GM19043 (cell line): Measurements from ENCODE around the gene FXR1.
"Not testable (repeated sequence)": the region's sequence is repeated elsewhere in the genome, so short reads cannot be mapped to it uniquely, and the experiment has no call there.

ENCODE experiments used
- ATAC-seq: cut with Tn5 transposase; IDR thresholded peaks from one replicate; pipeline ENCODE4 v1.9.1; 2021; ENCODE audit warnings: low read depth; ENCODE audit not compliant: unreplicated experiment

FXR1 gene

GRCh38 chr3:180932819-180933218 is 20.3 kb downstream of the FXR1 start:
- no peak for ATAC-seq

DNA sequence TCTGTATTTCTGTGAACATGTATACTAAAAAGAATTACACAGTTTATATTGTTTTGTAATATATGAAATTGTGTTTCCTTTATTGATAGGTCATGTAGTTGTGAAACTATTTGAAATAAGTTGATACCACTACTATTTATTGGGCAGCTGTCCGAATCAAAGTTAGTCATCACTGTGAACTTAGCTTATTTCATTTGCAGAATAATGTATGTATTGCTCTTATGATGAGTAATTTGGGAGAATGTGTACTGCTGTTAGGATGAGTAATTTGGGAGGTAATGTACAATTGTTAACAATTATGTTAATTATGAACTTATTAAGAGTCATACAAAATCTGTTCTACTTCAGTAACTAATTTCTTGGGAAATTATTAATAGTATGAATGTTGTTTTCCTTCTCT is 22.2 kb downstream of the FXR1 start:
- ATAC-seq, result no peak

DNA sequence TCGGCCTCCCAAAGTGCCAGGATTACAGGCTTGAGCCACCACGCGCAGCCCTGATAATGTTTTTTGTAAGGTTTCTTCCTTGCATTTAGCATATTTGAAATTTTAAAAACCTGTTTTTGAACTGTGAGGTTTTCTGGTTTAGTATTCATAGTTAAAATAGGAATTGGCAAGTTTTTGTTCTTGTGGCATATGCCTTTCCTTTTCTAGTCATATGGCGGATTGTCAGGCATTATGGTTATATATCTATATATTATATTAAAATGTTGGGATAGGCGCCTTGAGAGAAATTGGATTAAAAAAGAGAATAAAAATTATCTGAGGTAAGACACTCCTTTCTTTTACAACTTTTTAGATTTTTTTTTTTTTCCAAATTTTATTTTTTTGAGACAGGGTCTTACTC is 28.4 kb downstream of the FXR1 start:
- no peak for ATAC-seq

DNA sequence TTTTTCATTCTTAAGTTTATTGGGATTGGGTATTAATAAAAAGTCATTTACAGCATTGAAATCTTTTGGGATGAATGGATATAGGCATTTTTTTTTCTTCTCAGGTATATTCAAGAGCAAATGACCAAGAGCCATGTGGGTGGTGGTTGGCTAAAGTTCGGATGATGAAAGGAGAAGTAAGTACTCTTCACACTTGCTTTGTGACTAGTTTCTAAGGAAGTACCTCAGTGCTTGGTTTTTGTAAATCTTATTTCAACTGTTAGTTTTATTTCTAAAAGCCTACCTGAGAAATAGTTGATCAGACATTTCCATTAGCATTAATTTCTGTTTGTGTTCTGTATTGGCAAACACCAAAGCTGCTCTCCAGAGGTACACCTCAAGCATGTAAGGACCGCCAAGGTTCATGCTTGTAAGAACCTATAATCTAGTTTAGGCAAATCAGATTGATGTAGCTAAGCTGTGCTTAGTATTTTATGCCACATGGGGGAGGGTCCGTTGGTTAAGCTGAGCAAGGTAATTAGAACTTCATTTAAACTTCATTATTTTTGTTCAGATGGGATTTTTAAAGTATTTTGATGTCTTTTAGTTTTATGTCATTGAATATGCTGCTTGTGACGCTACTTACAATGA is 35.4 kb downstream of the FXR1 start:
- ATAC-seq, result peak; percentile 77

- ATAC-seq, result no peak
These were observed 47.2 kb downstream of the FXR1 start for GRCh38 chr3:180959691-180960090.

GRCh38 chr3:180961087-180961486 is 48.6 kb downstream of the FXR1 start:
- no peak for ATAC-seq

GRCh38 chr3:180961552-180961951 is 49.1 kb downstream of the FXR1 start:
- no peak for ATAC-seq

DNA sequence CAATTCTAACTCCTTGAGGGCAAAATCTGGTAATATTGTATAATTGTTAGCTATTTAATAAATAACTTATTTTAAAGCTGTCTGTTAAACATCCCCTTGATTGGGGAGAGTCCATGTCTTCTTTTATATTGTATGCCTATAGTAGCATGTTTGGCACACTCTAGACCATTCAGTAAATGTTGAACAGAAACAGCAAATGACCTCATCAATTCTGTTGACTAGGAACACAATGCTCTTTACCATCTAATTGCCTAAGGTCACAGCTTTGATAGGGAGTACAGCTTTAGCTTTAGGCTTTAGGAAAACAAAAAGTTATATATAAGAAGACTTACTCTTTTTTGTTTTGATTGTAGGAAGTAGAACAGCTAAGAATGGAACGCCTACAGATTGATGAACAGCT is 50.1 kb downstream of the FXR1 start:
- no peak for ATAC-seq

GRCh38 chr3:180970931-180971330 is 58.5 kb downstream of the FXR1 start:
- no peak for ATAC-seq

GRCh38 chr3:180973543-180973942 is 61.1 kb downstream of the FXR1 start:
- ATAC-seq, result peak; percentile 49

- ATAC-seq, result no peak
These were observed 61.8 kb downstream of the FXR1 start for GRCh38 chr3:180974286-180974685.

GRCh38 chr3:180977498-180977897 is 65.0 kb downstream of the FXR1 start:
- no peak for ATAC-seq

DNA sequence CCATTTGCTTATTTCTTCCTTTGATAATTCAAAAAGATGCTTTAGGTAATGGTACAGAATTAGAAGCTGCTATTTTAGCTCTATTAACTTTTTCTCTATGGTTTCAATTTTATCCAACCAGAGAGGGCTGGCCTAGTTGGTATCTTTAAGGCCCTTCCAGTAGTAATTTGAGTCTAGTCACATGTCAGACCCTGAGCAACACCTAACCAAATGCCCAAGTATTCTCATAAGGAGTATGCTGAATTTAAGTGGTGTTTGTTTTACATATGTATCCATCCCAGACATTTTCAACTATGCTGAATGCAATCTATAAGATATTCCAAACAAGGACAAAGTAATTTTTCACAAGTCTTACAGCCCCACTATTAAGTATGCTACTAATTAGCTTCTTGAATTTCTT is 67.5 kb downstream of the FXR1 start:
- no peak for ATAC-seq

DNA sequence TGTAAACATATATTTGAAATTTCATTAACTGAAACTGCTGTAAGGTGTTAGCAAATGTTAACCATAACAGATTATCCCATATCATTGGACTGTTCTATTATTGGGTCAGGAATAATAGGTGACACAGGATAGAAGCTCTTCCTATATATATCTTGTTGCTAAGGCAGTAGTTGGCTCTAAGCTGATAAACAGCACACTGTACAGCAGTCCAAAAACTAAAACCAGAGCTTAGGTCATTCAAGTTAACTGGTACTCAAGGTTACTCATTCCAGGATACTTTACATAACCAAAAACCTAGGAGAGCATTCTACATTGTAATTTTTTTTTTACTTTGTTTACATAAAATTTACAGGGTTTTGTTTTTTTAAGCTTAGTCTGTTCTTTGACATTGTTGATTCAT is 68.1 kb downstream of the FXR1 start:
- ATAC-seq, result no peak

- ATAC-seq, result no peak
These were observed 69.4 kb downstream of the FXR1 start for GRCh38 chr3:180981912-180982311.

- ATAC-seq, result no peak
These were observed 70.7 kb downstream of the FXR1 start for GRCh38 chr3:180983136-180983535.

DNA sequence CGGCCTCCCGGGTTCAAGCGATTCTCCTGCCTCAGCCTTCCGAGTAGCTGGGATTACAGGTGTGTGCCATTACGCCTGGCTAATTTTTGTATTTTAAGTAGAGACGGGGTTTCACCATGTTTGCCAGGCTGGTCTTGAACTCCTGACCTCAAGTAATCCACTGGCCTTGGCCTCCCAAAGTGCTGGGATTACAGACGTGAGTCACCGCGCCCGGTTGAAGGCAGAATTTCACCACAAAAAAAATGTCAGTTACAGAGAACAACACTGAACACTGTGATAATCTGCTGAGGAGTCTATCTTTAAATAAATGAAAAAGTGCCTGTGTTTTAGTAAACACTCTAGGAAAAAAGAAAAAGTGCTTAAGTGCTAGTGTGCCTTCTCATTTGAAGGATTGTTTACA is 73.9 kb downstream of the FXR1 start:
- not testable (repeated sequence) for ATAC-seq

DNA sequence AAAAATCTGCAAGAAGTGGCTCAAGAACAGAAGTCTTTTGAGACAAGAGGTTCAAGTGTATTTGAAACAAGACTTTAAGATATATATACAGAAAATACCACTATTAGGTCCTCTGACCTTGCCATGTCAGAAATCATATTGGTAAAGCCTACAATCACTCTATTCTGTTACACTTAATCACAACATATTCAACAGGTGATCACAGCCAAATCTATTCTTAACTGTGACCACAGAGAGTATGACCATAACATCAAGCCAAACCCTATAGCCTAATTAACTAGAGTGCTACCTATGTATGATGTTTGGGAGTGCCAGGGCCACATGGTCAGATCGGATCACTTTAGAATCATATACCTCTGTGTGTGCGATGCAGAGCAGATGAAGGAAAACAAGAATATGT is 74.9 kb downstream of the FXR1 start:
- ATAC-seq, result no peak

DNA sequence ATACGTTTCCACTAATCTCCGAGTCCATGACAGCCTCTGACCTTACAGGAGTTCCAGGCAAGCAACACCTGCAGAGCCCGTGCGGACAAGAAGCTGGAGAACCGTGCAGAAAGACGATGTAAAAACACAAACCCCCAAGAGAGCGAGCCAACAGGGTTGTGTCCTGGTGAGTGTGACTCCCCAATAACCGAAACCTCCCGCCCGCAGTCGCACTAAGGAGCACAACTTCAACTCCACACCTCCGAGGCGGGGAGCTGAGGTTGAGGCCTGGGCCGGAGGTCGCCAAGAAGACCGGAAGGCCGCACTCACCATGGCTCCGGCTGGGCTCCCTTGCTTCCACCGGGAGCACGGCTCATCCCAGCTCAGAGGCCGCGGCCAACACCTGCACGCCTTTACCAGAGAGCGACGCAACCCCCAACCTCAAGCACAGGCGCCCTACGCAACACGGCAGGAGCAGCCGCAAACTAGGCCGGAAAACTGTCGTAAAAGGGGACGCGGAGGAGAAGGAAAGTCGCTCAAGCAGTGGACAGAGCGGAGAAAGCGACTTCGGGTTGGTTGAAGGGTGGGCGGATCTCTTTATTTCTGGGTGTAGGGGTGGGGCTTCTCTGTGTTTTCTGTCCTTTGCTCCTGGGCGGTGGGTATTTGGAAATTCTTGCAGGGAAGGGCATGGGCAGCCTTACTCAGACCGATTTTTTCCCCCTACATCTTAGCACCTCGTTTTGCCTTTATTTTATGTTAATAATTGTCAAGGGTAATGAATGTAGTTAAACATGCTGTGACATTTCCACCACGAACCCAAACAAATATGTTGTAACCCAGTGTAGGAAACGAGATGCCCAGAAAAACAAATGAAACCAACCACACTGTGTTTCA is 77.1 kb downstream of the FXR1 start, which contains the start of gene DNAJC19:
Gene DNAJC19 (minus strand): TSS at position 446 of the 873 bp plus-strand sequence. CDS start 134 bp downstream, at position 312.
- peak; percentile 97 for ATAC-seq

- ATAC-seq, result no peak
These were observed 78.0 kb downstream of the FXR1 start for GRCh38 chr3:180990505-180990904.

DNA sequence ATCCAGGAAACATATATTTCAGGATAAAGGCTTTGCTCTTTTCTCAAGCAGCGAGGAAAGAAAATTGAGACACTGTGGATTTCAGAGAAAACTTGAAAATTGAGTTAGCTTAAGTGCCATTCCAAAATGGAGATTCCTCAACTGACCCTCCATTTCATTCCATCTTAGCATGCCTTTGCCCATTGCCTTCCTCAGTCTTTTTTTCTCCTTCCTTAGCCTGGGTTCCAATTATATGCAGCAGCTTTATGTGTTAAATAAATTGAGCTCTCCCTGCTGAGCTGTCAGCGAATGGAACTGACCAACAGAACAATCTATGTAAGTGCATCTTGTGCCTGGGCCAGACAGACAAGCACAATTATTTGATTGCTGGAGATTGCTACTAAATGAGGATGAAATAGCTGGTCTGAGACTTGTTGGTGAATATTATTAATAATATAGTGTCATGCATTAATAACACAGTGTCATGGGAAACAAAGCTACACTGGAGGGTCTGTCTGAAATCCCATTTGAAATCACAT is 84.0 kb downstream of the FXR1 start:
- no peak for ATAC-seq

DNA sequence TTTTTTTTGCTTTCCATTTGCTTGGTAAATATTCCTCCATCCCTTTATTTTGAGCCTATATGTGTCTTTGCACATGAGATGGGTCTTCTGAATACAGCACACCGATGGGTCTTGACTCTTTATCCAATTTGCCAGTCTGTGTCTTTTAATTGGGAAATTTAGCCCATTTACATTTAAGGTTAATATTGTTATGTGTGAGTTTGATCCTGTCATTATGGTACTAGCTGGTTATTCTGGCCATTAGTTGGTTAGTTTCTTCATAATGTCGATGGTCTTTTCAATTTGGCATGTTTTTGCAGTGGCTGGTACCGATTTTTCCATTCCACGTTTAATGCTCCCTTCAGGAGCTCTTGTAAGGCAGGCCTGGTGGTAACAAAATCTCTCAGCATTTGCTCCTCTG is 89.9 kb downstream of the FXR1 start:
- not testable (repeated sequence) for ATAC-seq
